ENCODE results near the gene CIITA. TPM values are rescaled to one million over a fixed set of nuclear protein-coding genes. Genes with fewer than 3 reads are reported as not detected.

The CIITA gene
- total and polyA plus RNA-seq, 9 of the 15 experiments (the other 6 are each of a cell fraction or from before 2014, with no cell fraction given), result 0.01 to 0.20 (median 0.11) TPM; not detected in 4

GRCh38 chr16:10964039-10964890 lies 87.3 kb downstream of the CIITA start (continued):
- TF ChIP-seq REST (IDR thresholded peaks at IDR 0.05; ENCODE audit: borderline replicate concordance) (peak; percentile 66; the same call in 1 of the 2 replicates), REST (CRISPR knock-in tag; IDR thresholded peaks at IDR 0.05; ENCODE audit: low read depth) (no peak), ESRRA (IDR thresholded peaks at IDR 0.05; ENCODE audit: borderline replicate concordance, low read depth) (peak; percentile 92; the same call in 1 of the 2 replicates), ZNF408 (CRISPR knock-in tag; IDR thresholded peaks at IDR 0.05; ENCODE audit: low read depth) (peak; percentile 60; the same call in 1 of the 2 replicates), NFIX (CRISPR knock-in tag; IDR thresholded peaks at IDR 0.05; ENCODE audit: low read depth) (peak; percentile 25; the same call in 1 of the 2 replicates), L3MBTL2 (IDR thresholded peaks at IDR 0.05) (0 out of 2 replicates have a peak, but pooled peaks have one; percentile 17), SP1 (CRISPR knock-in tag; IDR thresholded peaks at IDR 0.05) (peak; percentile 24; the same call in 1 of the 2 replicates), MTF1 (CRISPR knock-in tag; IDR thresholded peaks at IDR 0.05; ENCODE audit: borderline replicate concordance) (no peak; the same call in 1 of the 2 replicates), BHLHE40 (IDR thresholded peaks at IDR 0.05; ENCODE audit: low read length) (peak; percentile 60), FOXK2 (conservative IDR thresholded peaks at IDR 0.05 in 1 of 2, IDR thresholded peaks at IDR 0.05 in 1 of 2; ENCODE audit: low read depth in 2 of 2) (peak; percentile 18 to 79; a peak in 3 of 4 replicates), STAG1 (CRISPR knock-in tag; IDR thresholded peaks at IDR 0.05; ENCODE audit: borderline replicate concordance) (peak; percentile 99), PRMT5 (CRISPR knock-in tag; IDR thresholded peaks at IDR 0.05) (no peak), GATA2 (CRISPR knock-in tag; IDR thresholded peaks at IDR 0.05) (no peak)
- TF ChIP-seq, protein P1, sequence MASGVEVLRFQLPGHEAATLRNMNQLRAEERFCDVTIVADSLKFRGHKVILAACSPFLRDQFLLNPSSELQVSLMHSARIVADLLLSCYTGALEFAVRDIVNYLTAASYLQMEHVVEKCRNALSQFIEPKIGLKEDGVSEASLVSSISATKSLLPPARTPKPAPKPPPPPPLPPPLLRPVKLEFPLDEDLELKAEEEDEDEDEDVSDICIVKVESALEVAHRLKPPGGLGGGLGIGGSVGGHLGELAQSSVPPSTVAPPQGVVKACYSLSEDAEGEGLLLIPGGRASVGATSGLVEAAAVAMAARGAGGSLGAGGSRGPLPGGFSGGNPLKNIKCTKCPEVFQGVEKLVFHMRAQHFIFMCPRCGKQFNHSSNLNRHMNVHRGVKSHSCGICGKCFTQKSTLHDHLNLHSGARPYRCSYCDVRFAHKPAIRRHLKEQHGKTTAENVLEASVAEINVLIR (CRISPR knock-in tag; IDR thresholded peaks at IDR 0.05), result no peak
- TF ChIP-seq, protein P2, sequence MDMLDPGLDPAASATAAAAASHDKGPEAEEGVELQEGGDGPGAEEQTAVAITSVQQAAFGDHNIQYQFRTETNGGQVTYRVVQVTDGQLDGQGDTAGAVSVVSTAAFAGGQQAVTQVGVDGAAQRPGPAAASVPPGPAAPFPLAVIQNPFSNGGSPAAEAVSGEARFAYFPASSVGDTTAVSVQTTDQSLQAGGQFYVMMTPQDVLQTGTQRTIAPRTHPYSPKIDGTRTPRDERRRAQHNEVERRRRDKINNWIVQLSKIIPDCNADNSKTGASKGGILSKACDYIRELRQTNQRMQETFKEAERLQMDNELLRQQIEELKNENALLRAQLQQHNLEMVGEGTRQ (CRISPR knock-in tag; IDR thresholded peaks at IDR 0.05), result no peak
- TF ChIP-seq, protein P3, sequence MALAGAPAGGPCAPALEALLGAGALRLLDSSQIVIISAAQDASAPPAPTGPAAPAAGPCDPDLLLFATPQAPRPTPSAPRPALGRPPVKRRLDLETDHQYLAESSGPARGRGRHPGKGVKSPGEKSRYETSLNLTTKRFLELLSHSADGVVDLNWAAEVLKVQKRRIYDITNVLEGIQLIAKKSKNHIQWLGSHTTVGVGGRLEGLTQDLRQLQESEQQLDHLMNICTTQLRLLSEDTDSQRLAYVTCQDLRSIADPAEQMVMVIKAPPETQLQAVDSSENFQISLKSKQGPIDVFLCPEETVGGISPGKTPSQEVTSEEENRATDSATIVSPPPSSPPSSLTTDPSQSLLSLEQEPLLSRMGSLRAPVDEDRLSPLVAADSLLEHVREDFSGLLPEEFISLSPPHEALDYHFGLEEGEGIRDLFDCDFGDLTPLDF (CRISPR knock-in tag; IDR thresholded peaks at IDR 0.05), result 0 out of 2 replicates have a peak, but pooled peaks have one; percentile 34
